GM12873 (cell line): Measurements from ENCODE around the gene RABGAP1L.

Experiments
- CTCF ChIP-seq: IDR thresholded peaks from 2 replicates; pipeline ENCODE4 v1.5.1; 2012; ENCODE audit warnings: low read depth, mild to moderate bottlenecking, moderate library complexity, low read length, control low read depth; ENCODE audit not compliant: insufficient read depth; ENCODE audit errors: missing control alignments

The RABGAP1L gene

GRCh38 chr1:174301295-174302077 lies 142.2 kb downstream of the RABGAP1L start:
- TF ChIP-seq CTCF = no peak

GRCh38 chr1:174308604-174309003 lies 149.3 kb downstream of the RABGAP1L start:
- no peak for TF ChIP-seq CTCF

- TF ChIP-seq CTCF = no peak
Measured at GRCh38 chr1:174309490-174309889, 150.2 kb downstream of the RABGAP1L start.

- no peak for TF ChIP-seq CTCF
Measured at GRCh38 chr1:174314433-174314832, 155.1 kb downstream of the RABGAP1L start.

- TF ChIP-seq CTCF = no peak
Measured at GRCh38 chr1:174315239-174315638, 155.9 kb downstream of the RABGAP1L start.

GRCh38 chr1:174322202-174322862 lies 163.0 kb downstream of the RABGAP1L start:
- no peak for TF ChIP-seq CTCF

GRCh38 chr1:174324493-174324892 lies 165.2 kb downstream of the RABGAP1L start:
- no peak for TF ChIP-seq CTCF
